ENCODE results near the gene LRRC3. TPM values are rescaled to one million over a fixed set of nuclear protein-coding genes. Genes with fewer than 3 reads are reported as not detected.

Gene LRRC3
- total RNA-seq, 4 donors from 2014 or later, result 0.57 to 2.9 (median 1.1) TPM

DNA sequence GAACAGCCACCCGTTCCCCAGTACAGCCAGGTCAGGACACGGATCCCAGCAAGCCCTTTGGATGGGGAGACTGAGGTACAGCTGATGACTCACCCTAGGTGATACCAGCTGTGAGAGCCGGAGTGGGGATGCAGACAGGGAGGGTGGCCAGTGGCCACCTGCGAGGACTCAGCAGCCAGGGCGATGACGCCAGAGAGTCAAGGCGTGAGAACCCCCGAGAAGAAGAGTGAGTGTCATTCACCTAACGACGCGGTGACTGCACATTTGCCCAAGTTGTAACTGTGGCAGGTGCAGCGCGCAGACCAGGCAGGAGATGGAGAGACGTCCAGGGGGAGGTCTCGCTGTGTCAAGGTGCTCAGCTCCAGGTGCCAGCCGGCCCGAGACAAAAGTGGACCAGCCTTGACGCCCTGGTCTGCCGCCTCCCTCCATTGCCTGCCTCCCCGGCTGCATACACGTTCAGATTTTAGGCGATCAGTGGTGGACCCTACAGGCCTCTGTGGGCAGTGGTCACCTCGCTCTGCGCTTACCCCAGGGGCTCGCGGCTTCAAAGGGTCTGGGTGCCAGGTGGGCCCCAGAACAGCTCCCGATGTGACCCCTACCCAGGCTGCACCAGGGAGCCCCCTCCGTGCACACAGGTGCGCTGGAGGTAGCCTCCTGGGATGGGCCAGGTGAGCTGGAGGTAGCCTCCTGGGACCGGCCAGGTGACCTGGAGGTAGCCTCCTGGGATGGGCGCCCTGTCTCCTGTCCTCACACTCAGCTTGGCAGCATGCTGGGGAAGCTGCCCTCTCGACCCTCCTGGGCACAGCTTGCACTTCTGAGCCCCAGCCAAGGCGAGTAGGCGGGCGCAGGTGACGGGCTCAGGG lies 11.9 kb downstream of the LRRC3 start:
- H3K27me3 ChIP-seq, result no peaks in the 10 kb centered on the region
- intact Hi-C loops (cut with DNase I), result no loop called here
- H3K27ac ChIP-seq, result no peak overlapping the region
- TF ChIP-seq, protein P1, sequence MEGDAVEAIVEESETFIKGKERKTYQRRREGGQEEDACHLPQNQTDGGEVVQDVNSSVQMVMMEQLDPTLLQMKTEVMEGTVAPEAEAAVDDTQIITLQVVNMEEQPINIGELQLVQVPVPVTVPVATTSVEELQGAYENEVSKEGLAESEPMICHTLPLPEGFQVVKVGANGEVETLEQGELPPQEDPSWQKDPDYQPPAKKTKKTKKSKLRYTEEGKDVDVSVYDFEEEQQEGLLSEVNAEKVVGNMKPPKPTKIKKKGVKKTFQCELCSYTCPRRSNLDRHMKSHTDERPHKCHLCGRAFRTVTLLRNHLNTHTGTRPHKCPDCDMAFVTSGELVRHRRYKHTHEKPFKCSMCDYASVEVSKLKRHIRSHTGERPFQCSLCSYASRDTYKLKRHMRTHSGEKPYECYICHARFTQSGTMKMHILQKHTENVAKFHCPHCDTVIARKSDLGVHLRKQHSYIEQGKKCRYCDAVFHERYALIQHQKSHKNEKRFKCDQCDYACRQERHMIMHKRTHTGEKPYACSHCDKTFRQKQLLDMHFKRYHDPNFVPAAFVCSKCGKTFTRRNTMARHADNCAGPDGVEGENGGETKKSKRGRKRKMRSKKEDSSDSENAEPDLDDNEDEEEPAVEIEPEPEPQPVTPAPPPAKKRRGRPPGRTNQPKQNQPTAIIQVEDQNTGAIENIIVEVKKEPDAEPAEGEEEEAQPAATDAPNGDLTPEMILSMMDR (IDR thresholded peaks at IDR 0.05), result no peak
- H3K4me3 ChIP-seq, result no peak overlapping the region
- H3K4me1 ChIP-seq, result no peaks in the 10 kb centered on the region
- 91 to 98% methylated on average over 11 to 19 of the region's 36 CpGs for WGBS, 2 donors
- no peaks in the 10 kb centered on the region for H3K36me3 ChIP-seq
- H3K9me3 ChIP-seq, result no peaks in the 10 kb centered on the region
- no peak for DNase-seq

DNA sequence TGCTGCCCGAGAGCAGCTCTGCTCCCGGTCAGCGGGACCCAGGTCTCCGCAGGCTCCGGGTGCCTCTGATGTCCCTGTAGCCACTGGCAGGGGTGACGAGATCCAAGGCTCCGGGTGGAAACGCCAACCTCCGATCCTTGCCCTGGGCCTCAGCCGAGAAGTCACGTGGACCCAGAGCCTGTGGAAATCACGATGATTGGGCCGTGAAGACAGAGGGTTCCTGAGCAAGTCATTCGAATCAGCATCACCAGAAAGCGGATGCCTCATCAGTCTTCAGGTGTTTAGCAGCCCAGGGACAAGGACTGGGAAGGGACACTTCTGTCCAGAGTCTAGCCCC lies 12.5 kb downstream of the LRRC3 start:
- no peak overlapping the region for H3K4me3 ChIP-seq
- TF ChIP-seq, protein P1 (IDR thresholded peaks at IDR 0.05), result no peak
- H3K4me1 ChIP-seq, result no peaks in the 10 kb centered on the region
- no peaks in the 10 kb centered on the region for H3K9me3 ChIP-seq
- no peaks in the 10 kb centered on the region for H3K36me3 ChIP-seq
- DNase-seq, result no peak
- intact Hi-C loops (cut with DNase I), result no loop called here
- 100% methylated on average over 1 of the region's 15 CpGs for WGBS, 2 donors
- H3K27me3 ChIP-seq, result no peaks in the 10 kb centered on the region
- no peak overlapping the region for H3K27ac ChIP-seq

DNA sequence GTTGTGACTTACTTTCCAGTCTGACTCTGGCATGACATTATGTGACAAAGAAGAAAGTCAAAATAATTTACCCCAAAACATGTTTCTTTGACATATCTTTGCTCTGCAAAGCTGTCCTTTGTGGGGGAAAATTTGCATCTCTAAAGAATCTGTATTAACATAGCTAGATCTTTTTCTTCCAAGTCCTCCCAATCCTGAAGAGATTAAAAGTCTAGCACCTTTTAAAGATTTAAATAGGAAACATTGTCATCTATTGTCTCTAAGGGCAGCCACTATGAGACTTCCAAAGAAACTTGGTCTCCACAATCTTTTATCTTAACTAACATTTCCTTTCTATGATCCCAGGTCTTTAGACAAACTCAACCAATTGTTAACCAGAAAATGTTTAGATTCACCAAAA lies 16.0 kb downstream of the LRRC3 start:
- no peaks in the 10 kb centered on the region for H3K4me1 ChIP-seq
- H3K4me3 ChIP-seq, result no peak overlapping the region
- intact Hi-C loops (cut with DNase I), result no loop called here
- H3K27ac ChIP-seq, result no peak overlapping the region
- no peaks in the 10 kb centered on the region for H3K36me3 ChIP-seq
- H3K9me3 ChIP-seq, result no peaks in the 10 kb centered on the region
- DNase-seq, result no peak
- TF ChIP-seq, protein P1 (IDR thresholded peaks at IDR 0.05), result no peak
- TF ChIP-seq POLR2A (IDR thresholded peaks at IDR 0.05), result no peak
- H3K27me3 ChIP-seq, result no peaks in the 10 kb centered on the region

DNA sequence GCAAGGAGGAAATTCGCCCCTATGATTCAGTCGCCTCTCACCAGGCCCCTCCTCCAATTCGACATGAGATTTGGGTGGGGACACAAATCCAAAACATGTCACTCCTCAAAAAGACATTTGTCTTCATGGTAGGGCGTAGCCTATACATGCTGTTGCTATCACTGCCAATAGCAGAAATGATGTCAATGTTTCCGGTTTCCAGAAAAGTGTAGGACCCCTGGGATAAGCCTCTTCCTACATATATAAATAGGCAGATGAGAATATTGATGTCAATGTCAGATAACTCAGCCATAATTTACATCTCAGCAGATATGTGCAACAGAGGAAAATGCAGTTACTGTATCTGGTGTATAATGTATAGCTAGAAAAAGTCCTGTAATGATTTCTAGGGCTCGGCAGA lies 16.7 kb downstream of the LRRC3 start:
- no peak for TF ChIP-seq POLR2A (IDR thresholded peaks at IDR 0.05)
- TF ChIP-seq, protein P1 (IDR thresholded peaks at IDR 0.05), result no peak
- Histone ChIP-seq H3K27me3 (no peaks in the 10 kb centered on the region), H3K4me1 (no peaks in the 10 kb centered on the region), H3K36me3 (no peaks in the 10 kb centered on the region), H3K27ac (no peak overlapping the region), H3K4me3 (no peak overlapping the region), H3K9me3 (no peaks in the 10 kb centered on the region)
- 70 to 90% methylated on average over 5 to 6 of the region's 6 CpGs for WGBS, 2 donors
- intact Hi-C loops (cut with DNase I), result no loop called here
- no peak for DNase-seq

DNA sequence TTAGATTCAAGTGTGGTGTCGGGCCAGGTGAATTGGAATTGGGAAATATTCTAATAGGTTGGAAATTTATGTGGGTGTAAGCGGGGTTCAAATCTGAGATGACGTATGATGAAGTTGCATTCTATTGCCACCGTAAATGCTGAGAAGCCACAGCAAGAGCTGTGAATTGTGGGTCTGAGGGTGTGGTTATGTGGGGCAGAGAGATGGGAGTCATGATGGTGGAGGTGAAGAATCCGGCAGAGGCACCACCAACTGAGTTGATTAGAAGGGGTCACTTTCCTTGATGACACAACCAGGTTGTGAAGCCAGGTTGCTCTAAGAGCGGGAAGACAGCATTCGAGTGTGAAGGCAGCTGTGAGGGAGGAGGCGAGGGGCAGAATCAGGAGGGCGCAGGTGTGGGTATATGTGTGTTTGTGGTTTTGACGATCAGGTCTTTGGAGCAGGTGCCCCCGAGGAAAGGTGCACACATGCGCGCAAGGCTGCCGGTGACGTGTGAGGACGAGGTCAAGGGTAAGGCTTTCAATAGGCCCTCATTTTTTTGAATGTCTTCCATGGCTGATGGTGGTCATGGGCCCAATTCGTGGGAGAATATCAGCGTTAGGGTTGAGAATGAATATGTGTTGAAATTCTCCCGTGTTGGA lies 18.7 kb downstream of the LRRC3 start:
- TF ChIP-seq, protein P1 (IDR thresholded peaks at IDR 0.05), result no peak
- no peak for TF ChIP-seq POLR2A (IDR thresholded peaks at IDR 0.05)
- Histone ChIP-seq H3K9me3 (no peaks in the 10 kb centered on the region), H3K36me3 (no peaks in the 10 kb centered on the region), H3K27me3 (no peaks in the 10 kb centered on the region), H3K4me3 (no peak overlapping the region), H3K27ac (no peak overlapping the region), H3K4me1 (no peaks in the 10 kb centered on the region)
- DNase-seq, result no peak
- 87 to 88% methylated on average over 18 to 19 of the region's 19 CpGs for WGBS, 2 donors
- intact Hi-C loops (cut with DNase I), result no loop called here

Measured in esophagus squamous epithelium (tissue), 5 donors.